Brain microvascular endothelial cell (primary cell): ENCODE data around the gene TMBIM4.
A peak's percentile ranks its signal among the peaks of the same experiment; 100 is the strongest.

Experiments used
- DNase-seq: peaks from one replicate; pipeline ENCODE4 v3.0.0-alpha.2; 2020
- H3K27ac ChIP-seq: fragments of 250-450 bp; sonication (Bioruptor Pico); 2 replicates; pipeline ENCODE4 v1.5.1; 2020; ENCODE audit warnings: mild to moderate bottlenecking, moderate library complexity
- H3K27me3 ChIP-seq: fragments of 250-450 bp; sonication (Bioruptor Pico); replicated peaks from 2 replicates; pipeline ENCODE4 v1.5.1; 2020; ENCODE audit warnings: mild to moderate bottlenecking
- H3K36me3 ChIP-seq: fragments of 250-450 bp; sonication (Bioruptor Pico); replicated peaks from 2 replicates; pipeline ENCODE4 v1.5.1; 2020; ENCODE audit warnings: mild to moderate bottlenecking
- H3K4me3 ChIP-seq: 2 replicates; pipeline ENCODE4 v1.5.1; 2011; ENCODE audit warnings: low read depth, mild to moderate bottlenecking, control low read depth, low read length, moderate library complexity
- CTCF ChIP-seq: IDR thresholded peaks from 2 replicates; pipeline ENCODE4 v1.5.1; 2011; ENCODE audit warnings: low read depth, mild to moderate bottlenecking, moderate library complexity, low read length, control low read depth, inconsistent platforms; ENCODE audit errors: missing control alignments
- in situ Hi-C: cut with HindIII; loops from 2 replicates; pipeline ENCODE4 v1.10.0; 2017; ENCODE audit warnings: low sequenced_read_pairs, low pct_ligation_motif_present

TMBIM4 gene

GRCh38 chr12:66194122-66194521 is 24.3 kb upstream of the TMBIM4 start:
- no peak for TF ChIP-seq CTCF
- Histone ChIP-seq H3K4me3 (no peak overlapping the region), H3K36me3 (no peaks in the 10 kb centered on the region), H3K27me3 (no peaks in the 10 kb centered on the region), H3K27ac (no peak overlapping the region)
- DNase-seq, result no peak
- in situ Hi-C loops, result no loop called here

GRCh38 chr12:66191547-66192126 is 21.8 kb upstream of the TMBIM4 start:
- no peak overlapping the region for H3K4me3 ChIP-seq
- in situ Hi-C loops, result no loop called here
- H3K36me3 ChIP-seq, result no peaks in the 10 kb centered on the region
- no peak for TF ChIP-seq CTCF
- H3K27ac ChIP-seq, result no peak overlapping the region
- no peak for DNase-seq
- H3K27me3 ChIP-seq, result no peaks in the 10 kb centered on the region

GRCh38 chr12:66190519-66191370 is 20.9 kb upstream of the TMBIM4 start:
- Histone ChIP-seq H3K27ac (no peak overlapping the region), H3K4me3 (no peak overlapping the region), H3K36me3 (no peaks in the 10 kb centered on the region), H3K27me3 (no peaks in the 10 kb centered on the region)
- no peak for DNase-seq
- in situ Hi-C loops, result no loop called here
- no peak for TF ChIP-seq CTCF

GRCh38 chr12:66189889-66190288 is 20.1 kb upstream of the TMBIM4 start:
- no peak for DNase-seq
- Histone ChIP-seq H3K36me3 (no peaks in the 10 kb centered on the region), H3K27me3 (no peaks in the 10 kb centered on the region), H3K4me3 (no peak overlapping the region), H3K27ac (no peak overlapping the region)
- TF ChIP-seq CTCF, result no peak
- in situ Hi-C loops, result no loop called here

- in situ Hi-C loops, result no loop called here
- no peak for TF ChIP-seq CTCF
- H3K36me3 ChIP-seq, result no peaks in the 10 kb centered on the region
- no peak overlapping the region for H3K27ac ChIP-seq
- no peak for DNase-seq
- no peaks in the 10 kb centered on the region for H3K27me3 ChIP-seq
- peak overlapping the region; percentile 65 for H3K4me3 ChIP-seq
These were observed 19.7 kb upstream of the TMBIM4 start for GRCh38 chr12:66189486-66189843.
